Lower leg skin (tissue), 4 donors: ENCODE data around the gene APP. TPM values are rescaled to one million over a fixed set of nuclear protein-coding genes. Genes with fewer than 3 reads are reported as not detected.

Experiments
- DNase-seq, 2 donors: peaks; one replicate each; pipeline ENCODE4 v3.0.0-alpha.2; 2019; ENCODE audit warnings: low spot score in 2 of 2
- H3K4me3 ChIP-seq: fragments of 200-600 bp; sonication (generic); 2 replicates; pipeline ENCODE4 v1.5.1; 2017; ENCODE audit warnings: mild to moderate bottlenecking, low read depth; ENCODE audit not compliant: poor library complexity, severe bottlenecking
- CTCF ChIP-seq, 3 donors: fragments of 450-650 bp; IDR thresholded peaks; one replicate each; pipeline ENCODE4 v1.5.1; 2016; ENCODE audit warnings: antibody characterized with exemption in 3 of 3, mild to moderate bottlenecking in 3 of 3, moderate library complexity in 2 of 3
- POLR2A ChIP-seq, 2 donors: fragments of 450-650 bp; IDR thresholded peaks; one replicate each; pipeline ENCODE4 v1.6.1; 2016 to 2017; ENCODE audit warnings: antibody characterized with exemption in 2 of 2, mild to moderate bottlenecking in 1 of 2, moderate library complexity in 1 of 2
- WGBS, 2 donors: methylation state at CpG; one replicate each; pipeline ENCODE4 v1.1.5; 2018; 5-methylcytosine and 5-hydroxymethylcytosine counted together
- intact Hi-C: fragments of 100-400 bp; cut with DNase I; formaldehyde crosslinking; loops from one replicate; pipeline ENCODE4 v1.15.0; 2023; ENCODE audit warnings: low total_unique reads
- total RNA-seq, 4 donors: library from RNA; depleted of rRNA; stranded (reverse); fragments of >200 nt; gene quantifications; one replicate each; pipeline ENCODE4 v1.1.0, GENCODE V29; 2016

Gene APP
- total RNA-seq, 4 donors from 2014 or later, result 240 to 403 (median 331) TPM

DNA sequence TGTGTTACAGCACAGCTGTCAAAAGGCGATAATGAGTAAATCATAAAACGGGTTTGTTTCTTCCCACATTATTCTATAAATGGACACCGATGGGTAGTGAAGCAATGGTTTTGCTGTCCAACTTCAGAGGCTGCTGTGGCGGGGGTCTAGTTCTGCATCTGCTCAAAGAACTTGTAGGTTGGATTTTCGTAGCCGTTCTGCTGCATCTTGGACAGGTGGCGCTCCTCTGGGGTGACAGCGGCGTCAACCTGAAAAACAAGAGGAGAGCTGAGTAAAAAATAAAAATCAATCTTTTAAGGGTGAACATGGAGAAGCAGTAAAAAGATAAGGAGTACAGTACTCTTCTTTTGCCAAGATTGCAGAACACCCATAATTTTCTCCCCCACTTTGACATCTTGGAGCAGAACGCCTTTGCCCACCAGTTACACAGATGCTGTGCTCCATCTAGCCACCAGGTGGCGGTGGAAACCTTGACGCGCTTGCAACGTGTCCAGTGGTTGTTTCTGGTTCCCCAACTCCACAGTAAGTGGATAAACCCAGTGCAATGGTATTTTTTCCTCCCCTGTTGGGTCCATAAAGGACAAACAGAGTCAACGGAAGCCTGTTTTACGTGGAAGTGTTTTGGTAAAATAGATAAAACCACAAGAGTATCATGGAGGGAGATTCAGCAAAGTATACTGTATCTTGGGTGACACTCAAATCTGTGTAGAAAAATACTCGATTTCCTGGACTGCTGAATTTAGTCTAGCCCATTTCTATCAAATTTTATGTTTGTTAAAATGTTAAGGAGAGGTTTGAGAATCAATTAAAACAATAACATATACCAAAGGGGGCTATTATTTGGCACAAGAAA is 288.8 kb downstream of the APP start:
- 66 to 71% methylated on average over 17 of the region's 17 CpGs for WGBS, 2 donors
- peak; percentile 29 to 92 for DNase-seq
- intact Hi-C loops, result loop anchor here (5.0 kb wide), 1 partner anchor 836 kb away; no protein-coding TSS in a partner anchor
- TF ChIP-seq POLR2A (IDR thresholded peaks at IDR 0.05) (no peak), CTCF (IDR thresholded peaks at IDR 0.05) (peak in 1 of 3 donors; percentile 52)
- no peak overlapping the region for H3K4me3 ChIP-seq

DNA sequence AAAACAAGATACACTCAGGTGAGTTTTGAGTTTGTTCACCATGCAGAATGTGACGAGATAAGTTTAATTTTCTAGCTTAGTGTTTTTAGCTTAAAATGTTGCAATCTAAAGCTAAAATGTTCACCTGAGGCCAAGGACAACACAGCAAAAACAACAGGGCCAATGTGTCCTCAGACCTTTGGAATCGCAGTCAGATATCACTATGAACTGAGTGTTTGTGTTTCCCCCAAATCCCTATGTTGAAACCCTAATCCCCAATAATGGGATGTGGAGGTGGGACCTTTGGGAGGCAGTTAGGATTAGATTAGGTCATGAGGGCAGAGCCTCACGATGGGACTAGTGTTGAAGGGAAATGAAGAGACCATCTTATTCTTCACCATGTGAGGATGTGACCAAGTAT is 291.4 kb downstream of the APP start:
- TF ChIP-seq POLR2A (IDR thresholded peaks at IDR 0.05) (no peak), CTCF (IDR thresholded peaks at IDR 0.05) (no peak)
- H3K4me3 ChIP-seq, result no peak overlapping the region
- DNase-seq, result no peak
- intact Hi-C loops, result no loop called here
- 93 to 95% methylated on average over 3 of the region's 3 CpGs for WGBS, 2 donors

GRCh38 chr21:25878344-25878743 is 292.2 kb downstream of the APP start:
- no peak for TF ChIP-seq POLR2A (IDR thresholded peaks at IDR 0.05)
- no peak for TF ChIP-seq CTCF (IDR thresholded peaks at IDR 0.05)
- WGBS, 2 donors, result 82 to 83% methylated on average over 3 of the region's 3 CpGs
- intact Hi-C loops, result no loop called here
- DNase-seq, result no peak
- no peak overlapping the region for H3K4me3 ChIP-seq

GRCh38 chr21:25872271-25872670 is 298.3 kb downstream of the APP start:
- no peak for DNase-seq
- 95 to 97% methylated on average over 4 of the region's 4 CpGs for whole genome bisulfite sequencing, 2 donors
- intact Hi-C loops, result no loop called here
- H3K4me3 ChIP-seq, result no peak overlapping the region
- TF ChIP-seq CTCF (IDR thresholded peaks at IDR 0.05), result no peak
- TF ChIP-seq POLR2A (IDR thresholded peaks at IDR 0.05), result no peak

DNA sequence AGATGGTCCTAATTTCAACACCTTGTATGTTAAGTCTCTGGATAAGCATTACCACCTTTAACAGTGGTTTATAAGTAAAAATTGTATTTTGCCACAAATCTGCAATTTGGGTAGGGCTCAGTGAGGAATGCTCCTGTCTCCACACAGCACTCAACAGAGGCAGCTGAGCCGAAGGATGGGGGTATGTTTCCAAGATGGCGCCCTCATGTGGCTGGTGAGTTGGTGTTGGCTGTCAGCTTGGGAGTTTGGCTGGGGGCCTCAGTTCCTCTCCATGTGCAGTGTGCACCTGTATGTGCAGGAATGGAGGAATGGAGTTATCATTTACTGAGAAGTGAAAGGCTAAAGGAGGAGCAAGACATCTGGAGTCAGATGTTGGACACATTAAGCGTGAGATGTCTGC is 299.0 kb downstream of the APP start:
- H3K4me3 ChIP-seq, result no peak overlapping the region
- WGBS, 2 donors, result 96 to 99% methylated on average over 3 of the region's 3 CpGs
- intact Hi-C loops, result no loop called here
- no peak for DNase-seq
- TF ChIP-seq CTCF (IDR thresholded peaks at IDR 0.05) (no peak), POLR2A (IDR thresholded peaks at IDR 0.05) (no peak)
